HG02973 (cell line): ENCODE measurements around the gene CADM4.
"Not testable (repeated sequence)": the region's sequence is repeated elsewhere in the genome, so short reads cannot be mapped to it uniquely, and the experiment has no call there.

Experiments used
- ATAC-seq: cut with Tn5 transposase; IDR thresholded peaks from one replicate; pipeline ENCODE4 v1.9.1; 2021; ENCODE audit warnings: moderate library complexity; ENCODE audit not compliant: unreplicated experiment

Gene CADM4

DNA sequence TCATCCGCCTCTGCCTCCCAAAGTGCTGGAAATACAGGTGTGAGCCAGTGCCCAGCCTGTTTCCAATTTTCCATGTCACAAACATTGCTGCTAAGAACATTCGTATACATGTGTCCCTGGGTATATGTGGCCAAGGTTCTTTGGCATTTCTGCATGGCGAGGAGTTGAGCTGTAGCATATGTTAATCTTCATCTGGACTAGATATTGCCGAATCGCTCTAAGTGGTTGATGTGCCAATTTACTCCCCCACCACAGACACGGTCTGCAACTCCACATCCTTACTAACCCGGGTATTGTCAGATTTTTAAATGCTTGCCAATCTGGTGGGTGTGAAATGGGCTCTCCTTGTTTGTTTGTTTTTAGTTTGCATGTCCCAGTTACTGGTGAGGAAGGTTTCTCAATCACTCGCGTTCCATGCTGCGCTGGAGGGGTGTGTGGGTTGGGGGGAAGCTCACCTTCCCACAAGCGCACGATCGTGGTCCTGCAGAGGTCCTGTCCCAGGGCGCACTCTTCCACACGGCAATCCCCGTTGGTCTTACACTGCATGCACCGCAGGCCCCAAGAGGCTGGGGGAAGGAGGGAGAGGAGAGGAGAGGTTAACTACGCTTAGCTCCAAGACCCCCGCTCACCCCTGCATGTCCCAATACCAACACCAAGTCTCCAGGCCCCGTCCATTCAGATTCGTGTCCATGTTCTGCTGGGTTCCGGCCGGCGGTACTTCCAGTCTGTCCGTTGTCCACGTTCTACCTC lies 27.7 kb upstream of the CADM4 start:
- no peak for ATAC-seq

DNA sequence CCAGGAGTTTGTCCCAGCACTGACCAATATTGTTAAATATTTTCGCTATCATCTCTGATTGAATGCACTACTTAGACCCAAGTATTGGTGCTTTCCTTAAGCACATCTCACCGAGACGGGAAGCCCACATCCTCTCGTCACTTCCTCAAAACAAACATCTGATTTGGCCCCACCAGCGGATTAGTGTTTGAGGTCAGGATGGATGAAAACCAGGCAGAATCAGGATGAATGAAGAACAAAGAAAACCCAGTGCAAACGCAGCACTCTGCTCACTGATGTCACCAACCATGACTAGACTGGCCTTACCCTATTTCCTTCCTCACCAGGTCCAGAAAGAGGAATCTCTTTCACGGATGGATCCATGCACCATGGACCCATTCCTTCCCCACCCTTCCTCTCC lies 24.4 kb upstream of the CADM4 start:
- no peak for ATAC-seq

DNA sequence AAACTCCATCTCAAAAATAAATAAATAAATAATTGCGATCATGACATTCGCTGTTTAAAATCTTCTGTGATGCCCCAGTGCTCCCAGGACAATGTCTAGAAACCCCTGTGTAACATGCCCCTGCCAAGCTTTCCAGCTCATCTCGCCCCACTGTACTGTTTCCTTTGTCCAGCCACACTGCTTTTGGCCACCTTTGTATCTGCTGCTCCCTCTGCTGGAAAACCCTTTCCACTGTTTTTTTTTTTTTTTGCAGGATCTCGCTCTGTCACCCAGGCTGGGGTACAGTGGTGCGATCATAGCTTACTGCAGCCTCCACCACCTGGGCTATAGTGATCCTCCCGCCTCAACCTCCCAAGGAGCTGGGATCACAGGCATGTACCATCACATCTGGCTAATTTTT lies 22.8 kb upstream of the CADM4 start:
- ATAC-seq: no peak

DNA sequence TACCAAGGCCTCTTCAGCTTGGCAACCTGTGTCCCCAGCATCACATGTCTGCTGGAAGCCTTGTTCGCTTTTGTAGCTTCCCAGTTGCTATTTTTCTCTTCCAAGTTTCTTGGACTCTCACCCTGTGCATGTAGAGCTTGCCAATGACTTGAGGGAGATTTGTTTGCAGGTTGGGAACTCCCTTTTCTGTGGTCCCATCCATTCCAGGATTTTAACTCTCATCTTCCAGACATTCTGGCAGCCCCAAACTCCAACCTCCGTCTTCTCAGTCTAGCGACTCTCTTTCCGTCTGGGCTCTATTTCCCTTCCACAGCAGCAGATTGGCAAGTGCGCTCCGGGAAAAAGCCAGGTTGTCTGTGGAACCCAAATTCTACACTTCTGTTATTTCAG lies 21.3 kb upstream of the CADM4 start:
- ATAC-seq: no peak

DNA sequence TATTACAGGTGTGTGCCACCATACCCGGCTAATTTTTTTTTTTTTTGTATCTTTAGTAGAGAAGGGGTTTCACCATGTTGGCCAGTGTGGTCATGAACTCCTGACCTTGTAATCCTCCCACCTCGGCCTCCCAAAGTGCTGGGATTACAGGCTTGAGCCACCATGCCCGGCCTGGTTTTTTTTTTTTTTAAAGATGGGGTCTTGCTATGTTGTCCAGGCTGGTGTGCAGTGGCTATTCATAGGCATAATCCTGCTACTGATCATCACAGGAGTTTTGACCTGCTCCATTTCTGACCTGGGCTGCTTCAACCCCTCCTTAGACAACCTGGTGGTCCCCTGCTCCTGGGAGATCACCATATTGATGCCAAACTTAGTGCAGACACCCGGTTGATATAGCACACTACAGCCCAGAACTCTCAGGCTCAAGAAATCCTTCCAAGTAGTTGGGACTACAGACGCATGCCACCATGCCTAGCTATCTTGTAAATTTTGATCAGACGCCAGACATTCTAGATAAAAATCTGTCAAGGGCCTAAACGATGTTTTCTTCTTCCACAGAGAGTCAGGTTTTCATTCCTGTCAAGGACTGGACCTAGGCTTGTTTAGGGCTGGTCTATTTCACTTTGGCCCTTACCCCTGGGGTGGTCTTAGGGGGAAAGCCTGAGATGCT lies 20.8 kb upstream of the CADM4 start:
- no peak for ATAC-seq

DNA sequence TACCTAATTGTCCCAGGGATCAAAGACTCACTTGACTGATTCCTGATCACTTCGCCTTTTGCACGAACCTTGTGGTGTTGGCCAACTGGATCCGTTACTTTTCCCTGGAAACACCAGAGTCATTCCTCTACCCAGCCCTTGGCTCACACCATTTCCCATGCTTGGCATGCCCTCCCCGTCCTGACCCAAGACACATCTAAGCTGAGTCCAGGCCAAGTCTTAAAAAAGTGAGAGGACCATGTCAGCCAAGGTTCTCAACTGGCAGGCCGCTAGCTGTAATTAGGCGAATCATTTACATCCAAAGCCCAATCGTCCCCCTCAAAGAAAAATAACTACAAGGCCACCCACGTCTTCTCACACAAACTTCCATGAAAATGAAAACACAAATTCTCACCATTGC lies 18.8 kb upstream of the CADM4 start:
- ATAC-seq: no peak

DNA sequence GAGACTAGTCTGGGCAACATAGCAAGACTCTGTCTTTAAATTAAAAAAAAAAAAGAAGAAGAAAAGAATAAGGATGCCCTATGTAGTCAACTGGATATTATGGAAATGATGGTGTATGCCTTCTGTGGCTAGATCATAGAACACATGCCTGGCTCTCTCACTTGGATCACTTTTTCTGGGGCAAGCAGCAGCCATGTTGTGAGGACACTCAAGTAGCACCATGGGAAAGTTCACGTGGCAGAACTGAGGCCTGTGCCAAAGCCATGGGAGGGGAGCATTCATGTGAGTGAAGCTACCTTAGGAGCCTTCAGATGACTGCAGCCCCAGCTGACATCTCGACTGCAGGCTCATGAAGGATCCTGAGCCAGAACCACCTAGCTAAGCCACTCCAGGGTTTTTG lies 18.4 kb upstream of the CADM4 start:
- no peak for ATAC-seq

DNA sequence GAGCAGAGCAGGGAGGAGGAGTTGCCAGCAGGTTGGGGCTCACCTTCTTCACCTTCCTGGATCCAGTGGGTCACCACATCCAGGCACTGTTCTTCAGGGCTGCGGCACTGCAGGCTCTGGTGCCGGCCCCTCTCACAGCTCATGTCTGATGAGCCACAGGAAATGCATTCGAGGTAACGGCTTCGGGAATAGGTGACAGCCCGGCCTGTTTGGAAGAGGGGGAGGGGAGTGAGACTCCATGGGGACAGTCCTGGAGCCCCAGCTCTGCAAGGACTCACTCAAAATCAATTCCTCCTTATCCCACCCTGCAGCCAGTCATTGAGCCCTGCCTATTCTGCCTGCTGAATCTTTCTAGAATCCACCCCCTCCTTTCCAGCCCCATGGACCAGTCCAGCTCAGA lies 16.8 kb upstream of the CADM4 start:
- ATAC-seq: no peak

DNA sequence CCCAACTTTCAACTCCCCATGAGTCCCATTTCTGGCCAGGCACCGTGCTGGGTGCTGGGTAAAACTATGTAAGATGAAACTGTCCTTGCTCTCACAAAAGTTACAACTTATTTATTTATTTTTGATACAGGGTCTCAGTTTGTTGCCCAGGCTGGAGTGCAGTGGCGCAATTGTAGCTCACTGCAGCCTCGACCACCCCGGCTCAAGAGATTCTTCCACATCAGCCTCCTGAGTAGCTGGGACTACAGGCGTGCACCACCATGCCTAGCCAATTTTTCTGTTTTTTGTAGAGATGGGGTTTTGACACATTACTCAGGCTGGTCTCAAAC lies 12.9 kb upstream of the CADM4 start:
- ATAC-seq: no peak

DNA sequence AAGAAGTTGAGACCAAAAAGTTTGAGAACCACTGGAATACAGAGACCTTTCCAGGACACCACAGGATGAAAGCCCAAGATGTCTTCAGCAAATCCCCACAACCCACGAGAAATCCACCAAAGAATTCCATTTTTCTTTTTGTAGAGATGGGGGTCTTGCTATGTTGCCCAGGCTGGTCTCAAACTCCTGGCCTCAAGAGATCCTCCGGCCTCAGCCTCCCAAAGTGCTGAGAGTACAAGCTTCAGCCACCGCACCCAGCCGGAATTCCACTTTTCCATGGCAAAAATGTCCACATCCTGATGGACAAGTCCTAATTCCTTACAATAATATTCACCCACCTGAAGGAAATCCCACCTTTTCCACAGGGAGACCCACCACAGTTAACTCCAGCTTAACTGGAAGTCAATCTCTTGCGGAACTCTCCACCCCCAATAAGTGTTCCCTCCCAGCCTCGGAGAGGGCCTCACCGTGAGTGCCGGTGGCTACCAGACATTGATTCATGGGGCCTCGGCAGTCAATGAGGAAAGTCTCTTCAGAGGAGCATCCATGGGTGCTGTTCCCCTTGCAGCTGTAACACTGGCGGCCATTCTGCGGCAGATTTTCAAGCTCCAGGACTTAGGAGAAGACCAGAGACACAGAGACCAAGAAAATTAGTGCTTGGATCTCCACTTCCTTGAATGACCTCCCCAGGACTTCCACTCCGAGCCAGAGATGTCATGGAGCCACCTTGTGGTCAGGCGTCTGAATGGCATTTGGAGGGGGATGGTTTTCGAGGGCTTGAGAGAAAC lies 12.3 kb upstream of the CADM4 start:
- ATAC-seq: no peak

DNA sequence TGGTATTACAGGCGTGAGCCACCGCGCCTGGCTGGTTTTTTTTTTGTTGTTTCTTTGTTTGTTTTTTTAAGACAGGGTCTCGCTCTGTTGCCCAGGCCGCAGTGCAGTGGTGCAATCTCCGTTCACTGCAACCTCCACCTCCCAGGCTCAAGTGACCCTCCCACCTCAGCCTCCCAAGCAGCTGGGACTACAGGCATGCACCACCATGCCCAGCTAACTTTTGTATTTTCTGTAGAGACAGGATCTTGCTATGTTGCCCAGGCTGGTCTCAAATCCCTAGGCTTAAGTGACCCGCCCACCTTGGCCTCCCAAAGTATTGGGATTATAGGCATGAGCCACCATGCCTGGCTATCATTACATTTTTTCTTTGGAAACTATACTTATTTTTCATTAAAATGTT lies 10.6 kb upstream of the CADM4 start:
- ATAC-seq: not testable (repeated sequence)

DNA sequence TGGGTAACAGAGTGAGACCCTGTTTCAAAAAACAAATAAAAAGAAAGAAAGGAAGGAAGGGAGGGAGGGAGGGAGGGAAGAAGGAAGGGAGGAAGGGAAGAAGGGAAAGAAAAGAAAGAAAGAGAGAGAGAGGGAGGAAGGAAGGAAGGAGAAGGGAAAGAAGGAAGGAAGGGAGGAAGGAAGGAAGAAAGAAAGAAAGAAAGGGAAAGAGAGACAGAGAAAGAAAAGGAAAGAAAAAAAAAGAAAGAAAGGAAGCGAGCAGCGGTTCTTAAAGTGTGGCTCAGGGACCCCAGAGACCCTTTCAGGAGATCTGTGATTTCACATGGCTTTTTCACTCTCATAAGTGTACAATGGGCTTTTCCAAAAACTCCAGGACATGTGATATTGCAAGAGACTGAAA lies 9.9 kb upstream of the CADM4 start:
- no peak for ATAC-seq

DNA sequence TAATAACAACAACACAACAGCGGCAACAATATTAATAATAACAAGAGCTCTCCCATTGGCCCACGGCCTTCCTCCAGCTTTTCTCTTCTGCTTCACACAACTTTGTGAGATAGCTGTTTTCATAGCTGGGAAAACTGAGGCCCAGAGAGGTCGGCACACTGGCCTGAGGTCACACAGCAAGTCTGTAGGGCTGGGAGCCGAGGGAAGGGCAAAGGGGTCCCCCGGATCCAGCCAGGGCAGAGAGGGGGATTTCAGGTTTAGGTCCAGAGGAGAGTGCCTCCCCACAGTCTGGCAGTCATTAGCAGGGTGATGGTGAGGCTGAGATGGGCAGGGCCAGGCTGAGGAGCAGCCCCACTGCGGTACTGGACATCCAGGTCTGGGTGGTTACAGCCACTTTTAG lies 9.0 kb upstream of the CADM4 start:
- no peak for ATAC-seq

DNA sequence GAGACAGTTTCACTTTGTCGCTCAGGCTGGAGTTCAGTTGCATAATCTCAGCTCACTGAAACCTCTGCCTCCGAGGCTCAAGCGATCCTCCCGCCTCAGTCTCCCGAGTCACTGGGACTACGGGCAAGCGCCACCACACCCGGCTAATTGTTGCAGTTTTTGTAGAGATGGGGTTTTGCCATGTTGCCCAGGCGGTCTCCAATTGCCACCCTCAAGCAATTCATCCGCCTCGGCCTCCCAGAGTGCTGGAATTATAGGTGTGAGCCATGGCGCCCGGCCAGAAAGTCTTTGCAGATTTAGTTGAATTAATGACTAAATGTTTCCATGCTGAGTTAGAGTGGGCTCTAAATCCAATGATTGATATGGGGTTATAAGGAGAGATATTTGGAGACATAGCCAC lies 4.5 kb upstream of the CADM4 start:
- ATAC-seq: no peak

DNA sequence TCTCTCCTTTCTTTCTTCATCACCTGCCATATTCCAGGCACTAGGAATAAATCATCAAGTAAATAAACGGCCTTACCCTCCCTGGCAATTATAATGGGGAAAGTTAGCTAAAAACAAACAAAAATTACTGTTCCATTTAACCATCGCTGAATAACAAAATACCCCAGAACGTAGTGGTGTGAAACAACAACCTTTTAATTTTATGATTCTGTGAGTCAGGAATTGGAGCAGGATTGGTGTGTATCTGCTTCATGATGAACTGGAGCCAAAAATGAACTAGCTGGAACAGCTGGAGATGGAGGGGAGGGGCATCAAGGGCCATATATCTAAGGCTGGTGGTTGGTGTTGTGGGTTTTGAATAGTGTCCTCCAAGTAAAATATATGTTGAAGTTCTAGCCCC lies 3.7 kb upstream of the CADM4 start:
- ATAC-seq: no peak

DNA sequence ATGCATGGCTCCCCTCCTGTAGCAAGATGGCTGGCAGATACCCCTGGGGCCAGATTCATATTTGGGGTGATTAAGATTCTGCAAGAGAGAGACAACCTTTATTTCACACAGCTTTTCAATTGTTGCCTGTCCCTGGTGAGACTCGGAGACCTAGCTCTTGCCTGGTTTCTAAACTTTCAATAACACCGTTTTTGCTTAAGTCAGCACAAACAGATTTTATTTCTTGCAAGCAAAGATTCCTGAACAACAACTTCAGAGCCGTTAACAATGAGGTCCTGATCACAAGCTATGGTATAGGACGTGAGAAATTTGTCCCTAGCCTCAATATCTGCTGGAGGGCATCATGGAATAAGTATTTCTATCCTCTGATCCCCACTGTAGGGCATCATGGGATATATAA lies 2.9 kb upstream of the CADM4 start:
- no peak for ATAC-seq

DNA sequence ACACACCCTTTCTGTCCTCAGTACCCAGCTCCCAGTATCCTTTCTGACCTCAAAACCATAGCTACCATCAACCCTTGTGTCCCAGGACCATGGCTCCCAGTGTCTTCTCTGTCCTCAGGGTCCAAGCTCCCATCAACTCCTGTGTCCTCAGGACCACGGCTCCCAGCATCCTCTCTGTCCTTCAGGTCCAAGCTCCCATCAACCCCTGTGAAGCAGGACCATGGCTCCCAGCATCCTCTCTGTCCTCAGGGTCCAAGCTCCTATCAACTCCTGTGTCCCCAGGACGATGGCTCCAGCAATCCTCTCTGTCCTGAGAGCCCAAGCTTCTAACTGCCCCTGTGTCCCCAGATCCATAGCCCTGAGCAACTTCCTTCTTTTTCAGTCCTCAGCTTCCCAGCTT lies 1.7 kb upstream of the CADM4 start:
- ATAC-seq: no peak

DNA sequence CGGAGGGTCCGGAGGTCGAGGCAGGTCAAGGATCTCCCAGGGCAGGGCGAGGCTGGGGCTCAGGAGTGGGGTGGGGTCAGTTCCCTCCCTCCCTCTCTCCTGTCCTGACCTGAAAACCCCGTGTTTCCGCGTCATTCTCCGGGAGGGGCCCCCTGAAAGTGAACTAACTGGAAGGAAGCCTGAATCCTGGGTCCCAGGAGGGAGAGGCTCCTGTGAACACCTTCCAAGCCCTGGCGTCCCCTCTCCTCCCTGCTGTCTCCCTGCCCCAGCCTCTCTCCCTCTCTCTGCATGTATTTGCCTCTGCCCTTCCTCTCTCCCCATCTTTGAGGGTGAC lies 741 bp upstream of the CADM4 start:
- no peak for ATAC-seq

DNA sequence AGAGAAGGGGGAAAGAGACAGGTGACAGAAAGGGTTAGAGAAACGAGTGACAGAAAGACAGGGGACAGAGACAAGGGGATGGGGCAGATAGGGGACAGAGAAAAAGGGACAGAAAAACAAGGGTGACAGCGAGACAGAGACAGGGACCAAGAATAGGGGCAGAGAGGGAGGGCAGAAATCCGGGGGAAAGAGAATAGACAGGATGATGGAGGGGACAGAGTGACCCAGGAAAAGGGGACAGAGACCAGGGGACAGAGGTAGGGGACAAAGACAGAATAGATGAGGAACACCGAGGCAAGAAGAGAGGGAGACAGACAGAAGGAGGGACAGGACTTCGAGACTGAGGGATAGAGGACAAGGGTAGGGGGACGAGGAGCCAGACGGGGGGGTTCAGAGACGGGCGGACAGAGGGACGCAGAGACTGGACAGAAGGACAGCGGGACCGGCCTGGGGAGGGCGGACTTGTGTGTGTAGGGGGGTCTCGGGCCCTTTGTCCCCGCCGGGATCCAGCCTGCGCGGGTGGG lies 593 bp downstream of the CADM4 start:
- no peak for ATAC-seq

DNA sequence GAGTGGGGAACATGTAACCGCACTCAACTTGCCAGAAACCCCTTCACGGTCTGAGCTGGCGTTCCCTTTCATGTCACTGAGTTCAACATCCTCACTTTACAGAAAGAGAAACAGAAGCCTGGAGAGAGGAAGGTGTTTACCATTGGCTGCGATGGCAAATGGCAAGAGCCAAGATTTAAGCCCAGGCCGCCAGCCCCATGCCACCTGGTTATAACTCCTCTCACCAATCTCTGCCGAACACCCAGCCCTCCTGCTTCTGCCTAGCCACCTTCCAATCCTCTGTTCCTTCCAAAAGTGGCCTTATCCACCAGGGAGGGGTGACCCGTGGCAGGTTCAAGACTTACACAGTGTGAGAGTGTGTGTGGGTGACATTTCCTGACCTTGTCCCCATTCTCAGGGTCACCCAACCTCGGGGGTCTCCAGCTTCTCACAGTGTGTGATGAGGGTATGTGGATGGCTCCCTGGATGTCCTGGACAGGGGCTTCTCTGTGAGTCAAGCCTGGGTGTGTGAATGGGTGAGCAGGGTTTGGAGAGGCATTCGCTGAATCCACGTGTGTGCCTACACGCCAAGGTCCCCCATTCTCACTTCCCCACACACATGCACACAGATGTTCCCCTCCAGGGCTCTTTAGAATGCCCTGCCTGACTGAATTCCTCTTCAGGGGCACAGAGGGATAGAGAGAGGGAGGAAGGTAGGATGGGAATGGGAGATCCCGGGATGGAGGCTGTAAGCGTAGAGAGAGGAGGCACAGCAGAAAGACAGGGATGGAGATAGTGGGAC lies 1.2 kb downstream of the CADM4 start:
- ATAC-seq: no peak

DNA sequence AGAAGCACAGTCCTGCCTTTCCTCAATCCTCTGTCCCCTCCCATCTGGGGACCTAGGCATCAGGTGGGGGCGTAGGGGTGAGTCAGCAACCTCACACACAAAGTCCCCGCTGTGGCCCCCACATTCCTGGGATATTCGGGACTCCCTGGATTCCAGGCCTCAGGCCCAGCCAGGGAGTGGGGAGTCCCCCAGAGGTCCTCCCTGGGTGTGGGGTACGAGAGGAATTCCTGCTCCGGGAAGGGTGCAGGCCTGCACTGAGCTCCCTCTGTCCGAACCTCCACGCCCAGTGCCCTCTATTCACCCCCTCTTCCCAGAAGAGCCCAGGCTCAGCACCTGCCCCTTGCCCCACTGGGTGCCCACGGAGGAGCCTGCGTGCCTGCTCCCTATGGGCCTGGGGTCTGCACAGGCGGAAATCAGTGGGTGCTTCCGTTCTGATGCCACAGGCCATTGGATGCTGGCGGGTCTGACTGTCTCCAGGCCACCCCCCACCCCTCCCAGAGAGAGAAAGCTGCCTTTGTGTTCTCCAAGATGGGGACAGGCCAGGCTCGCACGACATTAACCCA lies 3.4 kb downstream of the CADM4 start:
- ATAC-seq: no peak
